SK-N-SH (cell line): Measurements from ENCODE around the gene OSBPL5. TPM values are rescaled to one million over a fixed set of nuclear protein-coding genes. Genes with fewer than 3 reads are reported as not detected.

Experiments used
- CTCF ChIA-PET: fragments of 300-600, 350-600 bp; formaldehyde crosslinking; extraction: SDS; loops from one replicate; lab custom pipeline; 2021; lab: Yijun Ruan, JAX
- POLR2A ChIA-PET: fragments of 350-600 bp; sonication (Branson Sonifier 250); formaldehyde crosslinking; extraction: SDS; loops from one replicate; lab custom pipeline; 2020; ENCODE audit warnings: antibody characterized with exemption, inconsistent platforms; lab: Yijun Ruan, JAX
- DNase-seq: peaks from one replicate; pipeline ENCODE4 v3.0.0; 2012
- H2AFZ ChIP-seq: fragments of 200-600 bp; sonication (generic); 2 replicates; pipeline ENCODE4 v1.8.1; 2016; ENCODE audit warnings: antibody characterized with exemption, mild to moderate bottlenecking, low read depth
- H3F3A ChIP-seq: fragments of 200-600 bp; sonication (generic); replicated peaks from 2 replicates; pipeline ENCODE3; 2016; ENCODE audit warnings: antibody characterized with exemption, mild to moderate bottlenecking; ENCODE audit not compliant: insufficient read depth
- H3K27ac ChIP-seq, 2 experiments: fragments of 200-500 bp in 1 of 2; fragments of 200-600 bp in 1 of 2; sonication (Bioruptor generic) in 1 of 2; sonication (generic), shearing (Covaris generic) in 1 of 2; 2 replicates each; pipeline versions ENCODE4 v1.5.1 to v1.6.1; 2014 to 2016; ENCODE audit warnings: low read depth in 2 of 2, inconsistent platforms in 1 of 2, low read length in 1 of 2, mild to moderate bottlenecking in 1 of 2, mixed read lengths in 1 of 2
- H3K27me3 ChIP-seq: fragments of 200-600 bp; sonication (generic), shearing (Covaris generic); 2 replicates; pipeline ENCODE4 v1.6.1; 2016; ENCODE audit warnings: mixed run types; ENCODE audit not compliant: insufficient read depth
- H3K36me3 ChIP-seq, 2 experiments: fragments of 200-500 bp in 1 of 2; fragments of 200-600 bp in 1 of 2; sonication (Bioruptor generic) in 1 of 2; sonication (generic) in 1 of 2; replicated peaks in 1 of 2; 2 replicates each; pipeline versions ENCODE3 to v1.5.1; 2014 to 2016; ENCODE audit warnings: low read length in 1 of 2, mild to moderate bottlenecking in 1 of 2; ENCODE audit not compliant: insufficient read depth in 2 of 2, control insufficient read depth in 1 of 2
- H3K4me1 ChIP-seq, 2 experiments: fragments of 200-500 bp in 1 of 2; fragments of 200-600 bp in 1 of 2; sonication (Bioruptor generic) in 1 of 2; sonication (generic), shearing (Covaris generic) in 1 of 2; 2 replicates each; pipeline versions ENCODE4 v1.5.1 to v1.6.1; 2014 to 2016; ENCODE audit warnings: low read depth in 1 of 2, low read length in 1 of 2, mixed run types in 1 of 2; ENCODE audit not compliant: insufficient read depth in 2 of 2, control insufficient read depth in 1 of 2
- H3K4me2 ChIP-seq: fragments of 200-600 bp; sonication (generic), shearing (Covaris generic); 2 replicates; pipeline ENCODE4 v1.6.1; 2017; ENCODE audit warnings: mixed run types
- H3K4me3 ChIP-seq, 2 experiments: fragments of 200-500 bp in 1 of 2; fragments of 200-600 bp in 1 of 2; sonication (Bioruptor generic) in 1 of 2; sonication (generic), shearing (Covaris generic) in 1 of 2; 2 replicates each; pipeline versions ENCODE4 v1.5.1 to v1.8.1; 2014 to 2016; ENCODE audit warnings: low read depth in 2 of 2, inconsistent platforms in 1 of 2, low read length in 1 of 2, mild to moderate bottlenecking in 1 of 2, mixed read lengths in 1 of 2, moderate library complexity in 1 of 2
- H3K79me2 ChIP-seq: fragments of 200-600 bp; sonication (generic); 2 replicates; pipeline ENCODE4 v1.8.1; 2017; ENCODE audit warnings: mild to moderate bottlenecking; ENCODE audit not compliant: insufficient read depth
- H3K9ac ChIP-seq: fragments of 200-600 bp; sonication (generic); 2 replicates; pipeline ENCODE4 v1.6.1; 2017; ENCODE audit warnings: mixed run types
- H3K9me2 ChIP-seq: fragments of 200-600 bp; sonication (generic); 2 replicates; pipeline ENCODE4 v1.6.1; 2017; ENCODE audit warnings: mixed run types
- H3K9me3 ChIP-seq: fragments of 200-600 bp; sonication (generic); 2 replicates; pipeline ENCODE4 v1.6.1; 2017; ENCODE audit warnings: mixed run types, mild to moderate bottlenecking, moderate library complexity
- H4K20me1 ChIP-seq: fragments of 200-600 bp; sonication (generic); 2 replicates; pipeline ENCODE4 v1.6.1; 2017; ENCODE audit warnings: mild to moderate bottlenecking, mixed run types; ENCODE audit not compliant: insufficient read depth
- ELF1 ChIP-seq: IDR thresholded peaks from 2 replicates; pipeline ENCODE4 v1.4.0; 2012
- EP300 ChIP-seq, 2 experiments: IDR thresholded peaks; 2 replicates each; pipeline versions ENCODE4 v1.4.0 to v1.6.1; 2012; ENCODE audit warnings: borderline replicate concordance in 1 of 2, low read depth in 1 of 2, low read length in 1 of 2
- EZH2phosphoT487 ChIP-seq: fragments of 200-600 bp; sonication (generic); IDR thresholded peaks from 2 replicates; pipeline ENCODE4 v1.6.1; 2017; ENCODE audit warnings: low read depth, mixed run types, mild to moderate bottlenecking, antibody characterized with exemption, moderate library complexity, borderline replicate concordance
- FOXM1 ChIP-seq: IDR thresholded peaks from 2 replicates; pipeline ENCODE4 v1.4.0; 2012; ENCODE audit warnings: low read depth, mild to moderate bottlenecking
- MAX ChIP-seq: IDR thresholded peaks from 2 replicates; pipeline ENCODE4 v1.4.0; 2012; ENCODE audit warnings: low read depth
- NFIC ChIP-seq: IDR thresholded peaks from 2 replicates; pipeline ENCODE4 v1.4.0; 2012; ENCODE audit warnings: borderline replicate concordance
- PBX3 ChIP-seq: IDR thresholded peaks from 2 replicates; pipeline ENCODE4; 2012
- POLR2AphosphoS5 ChIP-seq: IDR thresholded peaks from 2 replicates; pipeline ENCODE4 v1.6.1; 2012; ENCODE audit warnings: low read depth, low read length
- RAD21 ChIP-seq: IDR thresholded peaks from 2 replicates; pipeline ENCODE4 v1.6.1; 2012; ENCODE audit warnings: mild to moderate bottlenecking, low read length
- RCOR1 ChIP-seq: fragments of 150-350 bp; IDR thresholded peaks from 2 replicates; pipeline ENCODE4 v1.6.1; 2017; ENCODE audit warnings: antibody characterized with exemption, low read length
- RFX5 ChIP-seq: IDR thresholded peaks from 2 replicates; pipeline ENCODE4 v1.6.1; 2012; ENCODE audit warnings: mild to moderate bottlenecking, improper control_type of control experiment, low read length
- RXRA ChIP-seq: IDR thresholded peaks from 2 replicates; pipeline ENCODE4 v1.4.0; 2012; ENCODE audit warnings: low read depth, mild to moderate bottlenecking, borderline replicate concordance
- SIN3A ChIP-seq: IDR thresholded peaks from 2 replicates; pipeline ENCODE4 v1.6.1; 2012; ENCODE audit warnings: low read depth, mild to moderate bottlenecking, low read length, moderate library complexity, borderline replicate concordance
- TCF12 ChIP-seq: IDR thresholded peaks from 2 replicates; pipeline ENCODE4 v1.4.0; 2012
- TEAD4 ChIP-seq: IDR thresholded peaks from 2 replicates; pipeline ENCODE4 v1.4.0; 2012; ENCODE audit warnings: mild to moderate bottlenecking, borderline replicate concordance; ENCODE audit not compliant: insufficient read depth
- USF1 ChIP-seq: IDR thresholded peaks from 2 replicates; pipeline ENCODE4 v1.4.0; 2012; ENCODE audit warnings: low read depth, borderline replicate concordance
- USF2 ChIP-seq: fragments of 150-350 bp; IDR thresholded peaks from 2 replicates; pipeline ENCODE4 v1.6.1; 2017; ENCODE audit warnings: antibody characterized with exemption, low read length, low read depth, borderline replicate concordance
- YY1 ChIP-seq: IDR thresholded peaks from 2 replicates; pipeline ENCODE4 v1.4.0; 2012; ENCODE audit warnings: low read depth, mild to moderate bottlenecking
- WGBS: methylation state at CpG from one replicate; pipeline ENCODE4 v1.1.6; 2017; ENCODE audit warnings: low lambda C conversion rate; 5-methylcytosine and 5-hydroxymethylcytosine counted together
- polyA plus RNA-seq, 3 experiments: library from polyadenylated mRNA; depleted of rRNA; stranded (reverse); fragments of >200 nt; gene quantifications; 2 replicates each; pipeline ENCODE4 v1.2.3, GENCODE V29; 2012

Gene OSBPL5
- polyA plus RNA-seq, 1 of the 3 experiments (the other 2 are of a cell fraction) = 10.9 TPM

- 64% methylated on average over 13 of the region's 24 CpGs for WGBS
- POLR2A ChIA-PET = no interaction called here
- Histone ChIP-seq H3K36me3 (no peaks in the 10 kb centered on the region), H3K4me3 (no peak overlapping the region), H3K9me2 (no peaks in the 10 kb centered on the region), H3K4me2 (no peak overlapping the region), H3K9me3 (no peaks in the 10 kb centered on the region), H3K27me3 (0 out of 2 replicates have a peak, but pooled peaks cover 4% of the 10 kb centered on the region), H3F3A (no peaks in the 10 kb centered on the region), H3K4me1 (peaks cover 0 to 7% of the 10 kb centered on the region in 2 experiments; a peak in 1 of 4 replicates), H3K79me2 (no peaks in the 10 kb centered on the region), H3K9ac (no peak overlapping the region), H3K27ac (no peak overlapping the region), H4K20me1 (no peaks in the 10 kb centered on the region), H2AFZ (no peak overlapping the region)
- DNase-seq = no peak
- TF ChIP-seq FOXM1 = no peak
- TF ChIP-seq USF1 = no peak
- TF ChIP-seq POLR2AphosphoS5 = no peak
- TF ChIP-seq RXRA = no peak
- TF ChIP-seq RAD21 = no peak
- no peak for TF ChIP-seq USF2
- TF ChIP-seq NFIC = no peak
- TF ChIP-seq RFX5 = no peak
- no peak for TF ChIP-seq YY1
- TF ChIP-seq EP300 (IDR thresholded peaks at IDR 0.05; ENCODE audit: borderline replicate concordance in 1 of 2, low read depth in 1 of 2, low read length in 1 of 2) = no peak
- TF ChIP-seq TEAD4 = no peak
- CTCF ChIA-PET = no interaction called here
Observed at GRCh38 chr11:3170756-3171650, 5.9 kb upstream of the OSBPL5 start.

GRCh38 chr11:3170044-3170755, 5.1 kb upstream of the OSBPL5 start:
- no peak for TF ChIP-seq YY1
- TF ChIP-seq RXRA = no peak
- no peak for TF ChIP-seq PBX3
- TF ChIP-seq MAX = no peak
- no peak for TF ChIP-seq EZH2phosphoT487
- no peak for TF ChIP-seq USF2
- no peak for TF ChIP-seq ELF1
- no peak for TF ChIP-seq RCOR1
- no peak for TF ChIP-seq SIN3A
- TF ChIP-seq POLR2AphosphoS5 = no peak
- TF ChIP-seq TCF12 = no peak
- 73% methylated on average over 8 of the region's 18 CpGs for WGBS
- H3K9me2 ChIP-seq = no peaks in the 10 kb centered on the region
- H3K9me3 ChIP-seq = no peaks in the 10 kb centered on the region
- H3K79me2 ChIP-seq = no peaks in the 10 kb centered on the region
- peaks cover 0 to 11% of the 10 kb centered on the region in 2 experiments; a peak in 1 of 4 replicates for H3K4me1 ChIP-seq
- no peaks in the 10 kb centered on the region for H4K20me1 ChIP-seq
- H2AFZ ChIP-seq = no peak overlapping the region
- no peaks in the 10 kb centered on the region for H3F3A ChIP-seq
- no peak overlapping the region for H3K27ac ChIP-seq
- H3K4me3 ChIP-seq = no peak overlapping the region
- H3K4me2 ChIP-seq = peak overlapping the region; percentile 76; the same call in 1 of the 2 replicates
- ChIA-PET POLR2A (no interaction called here), CTCF (interaction anchor here (1.0 to 1.4 kb wide), 4 partner anchors 16 to 79 kb away, joined by 3 to 4 read pairs (median 4); no protein-coding TSS in a partner anchor)
- 0 out of 2 replicates have a peak, but pooled peaks cover 4% of the 10 kb centered on the region for H3K27me3 ChIP-seq
- no peaks in the 10 kb centered on the region for H3K36me3 ChIP-seq
- no peak for DNase-seq
- H3K9ac ChIP-seq = no peak overlapping the region
